Neuronal stem cell (in vitro differentiated cells): ENCODE results near the gene MTUS2.

ENCODE experiments used
- DNase-seq: peaks from one replicate; pipeline ENCODE4 v3.0.0-alpha.2; 2013; ENCODE audit warnings: low spot score
- H2AFZ ChIP-seq: one replicate; pipeline ENCODE4 v1.6.1; 2013; ENCODE audit warnings: mild to moderate bottlenecking, low read length, inconsistent platforms
- H2AK5ac ChIP-seq: 2 replicates; pipeline ENCODE4 v1.6.1; 2013; ENCODE audit warnings: low read depth, mild to moderate bottlenecking, inconsistent platforms, low read length, moderate library complexity, mixed read lengths
- H2BK120ac ChIP-seq: 2 replicates; pipeline ENCODE4 v1.6.1; 2013; ENCODE audit warnings: low read depth, mild to moderate bottlenecking, inconsistent platforms, low read length, moderate library complexity, mixed read lengths
- H2BK12ac ChIP-seq: one replicate; pipeline ENCODE4 v1.6.1; 2013; ENCODE audit warnings: low read length, inconsistent platforms
- H2BK15ac ChIP-seq: 2 replicates; pipeline ENCODE4 v1.6.1; 2013; ENCODE audit warnings: mild to moderate bottlenecking, low read length, inconsistent platforms, mixed read lengths
- H2BK5ac ChIP-seq: one replicate; pipeline ENCODE4 v1.6.1; 2013; ENCODE audit warnings: inconsistent platforms, mild to moderate bottlenecking, low read length, moderate library complexity
- H3K14ac ChIP-seq: one replicate; pipeline ENCODE4 v1.6.1; 2013; ENCODE audit warnings: low read length, inconsistent platforms
- H3K18ac ChIP-seq: 2 replicates; pipeline ENCODE4 v1.6.1; 2013; ENCODE audit warnings: low read length, inconsistent platforms
- H3K23ac ChIP-seq: 2 replicates; pipeline ENCODE4 v1.6.1; 2013; ENCODE audit warnings: low read depth, mild to moderate bottlenecking, mixed read lengths, low read length, inconsistent platforms; ENCODE audit not compliant: poor library complexity
- H3K27ac ChIP-seq: replicated peaks from 3 replicates; pipeline ENCODE4 v1.5.1; 2013; ENCODE audit warnings: low read length, inconsistent platforms
- H3K27me3 ChIP-seq, 3 experiments: 2 replicates each; pipeline ENCODE4 v1.6.1; 2013; ENCODE audit warnings: low read length in 3 of 3, mild to moderate bottlenecking in 2 of 3, inconsistent platforms in 1 of 3, low read depth in 1 of 3, mixed read lengths in 1 of 3, moderate library complexity in 1 of 3; ENCODE audit not compliant: control insufficient read depth in 3 of 3, insufficient read depth in 3 of 3
- H3K36me3 ChIP-seq, 2 donors: replicated peaks in 1 of 2; 2 replicates each; pipeline ENCODE4 v1.6.1; 2013; ENCODE audit warnings: low read length in 2 of 2; ENCODE audit not compliant: control insufficient read depth in 2 of 2, insufficient read depth in 2 of 2
- H3K4ac ChIP-seq: 2 replicates; pipeline ENCODE4 v1.6.1; 2013; ENCODE audit warnings: inconsistent platforms, mild to moderate bottlenecking, low read length, moderate library complexity
- H3K4me1 ChIP-seq, 2 donors: 1 replicate in 1 of 2; 2 replicates in 1 of 2; pipeline ENCODE4 v1.6.1; 2013; ENCODE audit warnings: low read length in 2 of 2, low read depth in 1 of 2; ENCODE audit not compliant: control insufficient read depth in 2 of 2, insufficient read depth in 1 of 2
- H3K4me2 ChIP-seq: one replicate; pipeline ENCODE4 v1.6.1; 2013; ENCODE audit warnings: mild to moderate bottlenecking, low read length, inconsistent platforms; ENCODE audit not compliant: insufficient read depth, poor library complexity, severe bottlenecking
- H3K4me3 ChIP-seq, 2 donors: 2 replicates each; pipeline ENCODE4 v1.5.1; 2013; ENCODE audit warnings: low read length in 2 of 2, mild to moderate bottlenecking in 2 of 2, inconsistent platforms in 1 of 2, moderate library complexity in 1 of 2
- H3K79me1 ChIP-seq: one replicate; pipeline ENCODE4 v1.6.1; 2013; ENCODE audit warnings: low read depth, mild to moderate bottlenecking, inconsistent platforms, low read length, moderate library complexity
- H3K9ac ChIP-seq: one replicate; pipeline ENCODE4 v1.6.1; 2013; ENCODE audit warnings: mild to moderate bottlenecking, low read depth, low read length, inconsistent platforms; ENCODE audit not compliant: poor library complexity
- H3K9me3 ChIP-seq, 2 donors: replicated peaks in 1 of 2; 2 replicates each; pipeline versions ENCODE3 to v1.6.1; 2013; ENCODE audit warnings: low read length in 2 of 2, mild to moderate bottlenecking in 2 of 2, inconsistent platforms in 1 of 2, low read depth in 1 of 2, mixed read lengths in 1 of 2, moderate library complexity in 1 of 2; ENCODE audit not compliant: control insufficient read depth in 2 of 2, insufficient read depth in 1 of 2
- H4K8ac ChIP-seq: one replicate; pipeline ENCODE4 v1.6.1; 2013; ENCODE audit warnings: low read depth, mild to moderate bottlenecking, inconsistent platforms, low read length, moderate library complexity
- H4K91ac ChIP-seq: one replicate; pipeline ENCODE4 v1.6.1; 2013; ENCODE audit warnings: low read length, low read depth, mild to moderate bottlenecking, inconsistent platforms; ENCODE audit not compliant: poor library complexity
- WGBS, 2 donors: extraction: QIAGEN DNeasy Blood & Tissue Kit; methylation state at CpG; one replicate each; pipeline ENCODE4 v1.1.7; 2013; ENCODE audit warnings: missing lambda C conversion rate in 2 of 2, mixed read lengths in 1 of 2; ENCODE audit not compliant: insufficient read length in 2 of 2, insufficient replicate concordance in 1 of 2; ENCODE audit errors: extremely low coverage in 2 of 2; 5-methylcytosine and 5-hydroxymethylcytosine counted together

The MTUS2 gene

DNA sequence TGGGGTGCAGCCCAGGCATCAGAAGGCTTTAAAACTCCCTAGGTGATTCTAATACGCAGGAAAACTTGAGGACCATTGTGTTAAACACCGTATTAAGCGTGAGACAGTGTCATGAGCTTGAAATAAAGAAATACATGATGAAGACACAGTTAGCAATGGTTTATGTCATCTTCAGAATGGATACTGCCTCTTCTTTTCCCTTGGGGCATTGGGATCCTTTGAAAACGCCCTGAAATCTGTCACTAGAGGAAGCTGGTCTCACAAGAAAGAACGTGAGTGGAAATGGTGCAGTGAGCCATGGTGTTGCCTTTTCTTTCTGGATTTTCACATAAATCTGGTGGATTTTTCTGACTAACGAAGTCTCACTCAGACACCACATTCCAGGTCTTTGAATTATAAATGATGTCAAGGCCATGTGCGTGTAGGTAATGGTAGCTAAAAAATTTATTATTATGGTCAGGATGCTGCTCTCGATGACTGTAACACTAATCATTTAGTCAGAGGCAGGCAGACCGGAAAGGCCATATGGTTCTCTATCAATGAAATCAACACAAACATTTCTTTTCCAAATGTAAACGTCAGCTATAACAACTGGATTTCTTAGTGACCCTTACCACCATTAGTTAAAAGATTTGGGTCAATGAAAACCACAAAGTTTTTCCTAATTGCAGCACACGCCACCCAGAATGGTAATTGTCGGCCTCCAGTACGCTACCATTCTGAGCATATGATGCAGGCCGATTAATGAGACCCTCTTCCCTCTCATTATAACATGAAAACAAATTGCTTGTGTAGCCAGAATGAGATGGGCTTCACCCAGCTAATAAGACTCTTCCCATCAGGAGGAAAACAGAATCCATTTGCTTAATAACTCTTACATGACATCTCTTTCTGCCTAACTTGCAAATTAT lies 669.8 kb downstream of the MTUS2 start:
- no CpG with 5 or more reads among the region's 14 CpGs for WGBS, 2 donors
- H3K4me3 ChIP-seq: no peak overlapping the region
- no peaks in the 10 kb centered on the region for H3K36me3 ChIP-seq
- H3K14ac ChIP-seq: no peak overlapping the region
- H3K4me2 ChIP-seq: no peak overlapping the region
- no peaks in the 10 kb centered on the region for H3K79me1 ChIP-seq
- H2BK5ac ChIP-seq: no peak overlapping the region
- no peak for DNase-seq
- H2BK12ac ChIP-seq: no peak overlapping the region
- no peak overlapping the region for H2AK5ac ChIP-seq
- no peak overlapping the region for H3K27ac ChIP-seq
- no peak overlapping the region for H3K4ac ChIP-seq
- H4K8ac ChIP-seq: no peak overlapping the region
- no peak overlapping the region for H3K9ac ChIP-seq
- no peak overlapping the region for H3K23ac ChIP-seq
- no peak overlapping the region for H2BK120ac ChIP-seq
- H3K9me3 ChIP-seq: peaks cover 0 to 3% of the 10 kb centered on the region in 2 donors
- no peak overlapping the region for H2BK15ac ChIP-seq
- H3K27me3 ChIP-seq: peaks cover 0 to 2% (median 0%) of the 10 kb centered on the region in 3 experiments
- H3K4me1 ChIP-seq: peaks cover under 1 to 6% of the 10 kb centered on the region in 2 donors
- H3K18ac ChIP-seq: no peak overlapping the region
- H2AFZ ChIP-seq: no peak overlapping the region
- H4K91ac ChIP-seq: no peak overlapping the region

DNA sequence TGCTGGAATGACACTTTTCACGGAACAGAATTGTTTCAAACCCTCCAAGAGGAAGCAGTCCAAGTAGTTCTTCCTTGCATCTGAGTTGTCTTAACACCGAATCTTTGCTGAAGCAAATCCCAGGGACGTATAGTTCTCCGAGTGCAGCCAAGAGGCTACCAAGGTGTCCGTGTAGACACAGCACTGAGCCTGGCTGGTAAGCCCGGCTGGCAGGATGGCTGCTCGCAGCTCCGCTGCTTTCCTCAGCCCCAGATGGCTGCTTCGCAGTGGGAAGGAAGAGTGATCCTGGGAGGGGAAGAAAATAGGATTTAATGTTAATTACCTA lies 670.4 kb downstream of the MTUS2 start:
- Histone ChIP-seq H2BK12ac (no peak overlapping the region), H3K23ac (no peak overlapping the region), H3K4ac (no peak overlapping the region), H2AK5ac (no peak overlapping the region), H3K4me3 (no peak overlapping the region), H2AFZ (no peak overlapping the region), H4K8ac (no peak overlapping the region), H3K4me2 (no peak overlapping the region), H2BK5ac (no peak overlapping the region), H3K14ac (no peak overlapping the region), H3K9ac (no peak overlapping the region), H3K27ac (no peak overlapping the region), H3K18ac (no peak overlapping the region), H3K9me3 (peaks cover 0 to 3% of the 10 kb centered on the region in 2 donors), H3K4me1 (peaks cover 0 to 5% of the 10 kb centered on the region in 2 donors), H2BK15ac (no peak overlapping the region), H3K36me3 (no peaks in the 10 kb centered on the region), H3K79me1 (no peaks in the 10 kb centered on the region), H3K27me3 (peaks cover 0 to 2% (median 0%) of the 10 kb centered on the region in 3 experiments), H2BK120ac (no peak overlapping the region), H4K91ac (no peak overlapping the region)
- WGBS, 2 donors: no CpG with 5 or more reads among the region's 9 CpGs
- no peak for DNase-seq

DNA sequence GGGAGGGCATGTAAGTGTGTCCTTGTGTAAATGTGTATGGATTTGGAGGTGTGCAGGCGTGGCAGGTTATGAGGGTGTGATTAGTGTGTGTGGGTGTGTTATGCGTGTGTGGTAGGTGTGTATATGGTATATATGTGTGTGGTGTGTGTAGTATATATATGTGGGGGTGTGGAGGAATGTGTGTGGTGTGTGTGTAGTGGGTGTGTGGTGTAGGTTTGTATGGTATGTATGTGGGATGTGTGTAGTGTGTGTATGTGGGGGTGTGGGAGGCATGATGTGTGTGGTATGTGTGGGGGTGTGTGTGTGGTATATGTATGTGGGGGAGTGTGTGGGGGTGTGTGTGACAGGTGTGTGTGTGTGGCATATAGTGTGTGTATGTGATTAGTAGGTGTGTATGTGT lies 671.1 kb downstream of the MTUS2 start:
- H3K4ac ChIP-seq: no peak overlapping the region
- H2BK12ac ChIP-seq: no peak overlapping the region
- H4K91ac ChIP-seq: peak overlapping the region; percentile 38
- 75% methylated on average over 2 of the region's 2 CpGs; no CpG with 5 or more reads in 1 of the 2 donors for WGBS, 2 donors
- no peak overlapping the region for H3K4me2 ChIP-seq
- H2AFZ ChIP-seq: no peak overlapping the region
- H3K9me3 ChIP-seq: peaks cover 0 to 3% of the 10 kb centered on the region in 2 donors
- no peak for DNase-seq
- no peak overlapping the region for H2AK5ac ChIP-seq
- H3K9ac ChIP-seq: peak overlapping the region; percentile 47
- H3K18ac ChIP-seq: no peak overlapping the region
- no peak overlapping the region for H4K8ac ChIP-seq
- H3K27ac ChIP-seq: no peak overlapping the region
- no peak overlapping the region for H3K14ac ChIP-seq
- H2BK15ac ChIP-seq: no peak overlapping the region
- peaks cover 0 to 2% (median 0%) of the 10 kb centered on the region in 3 experiments for H3K27me3 ChIP-seq
- H3K36me3 ChIP-seq: no peaks in the 10 kb centered on the region
- peak overlapping the region; percentile 83 for H3K23ac ChIP-seq
- H2BK120ac ChIP-seq: no peak overlapping the region
- H3K4me1 ChIP-seq: peaks cover 0 to 6% of the 10 kb centered on the region in 2 donors
- H3K79me1 ChIP-seq: no peaks in the 10 kb centered on the region
- H2BK5ac ChIP-seq: no peak overlapping the region
- peak overlapping the region in 1 of 2 donors; percentile 60 for H3K4me3 ChIP-seq

DNA sequence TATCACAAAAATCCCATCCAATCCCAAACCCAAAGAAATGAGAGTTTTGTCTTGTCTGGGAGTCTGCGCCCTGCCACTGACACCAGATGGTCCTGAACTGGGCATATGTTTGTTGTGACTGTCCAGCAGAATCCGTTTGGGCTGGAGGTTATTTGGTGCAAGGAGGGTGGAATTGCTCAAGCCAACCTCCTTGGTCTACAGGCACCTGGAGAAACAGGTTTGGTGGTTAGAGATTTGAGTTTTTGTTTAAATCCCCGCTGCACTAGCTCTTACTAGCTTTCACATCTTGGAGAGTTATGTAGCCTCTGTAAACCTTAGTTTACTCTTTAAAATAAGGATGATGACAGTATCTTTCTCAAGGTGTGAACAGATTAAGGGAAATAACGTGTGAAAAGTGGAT lies 673.7 kb downstream of the MTUS2 start:
- WGBS, 2 donors: no CpG with 5 or more reads among the region's 4 CpGs
- H3K18ac ChIP-seq: no peak overlapping the region
- no peaks in the 10 kb centered on the region for H3K36me3 ChIP-seq
- no peak overlapping the region for H4K91ac ChIP-seq
- H2BK15ac ChIP-seq: no peak overlapping the region
- no peak overlapping the region for H4K8ac ChIP-seq
- H3K4me3 ChIP-seq: no peak overlapping the region
- peaks cover 0 to 5% (median 2%) of the 10 kb centered on the region in 3 experiments for H3K27me3 ChIP-seq
- no peak overlapping the region for H2AFZ ChIP-seq
- H3K4ac ChIP-seq: no peak overlapping the region
- no peak overlapping the region for H3K23ac ChIP-seq
- no peak overlapping the region for H2BK12ac ChIP-seq
- no peak overlapping the region for H3K9ac ChIP-seq
- no peaks in the 10 kb centered on the region for H3K79me1 ChIP-seq
- H3K27ac ChIP-seq: no peak overlapping the region
- H2BK120ac ChIP-seq: no peak overlapping the region
- no peak overlapping the region for H2AK5ac ChIP-seq
- H2BK5ac ChIP-seq: no peak overlapping the region
- no peak for DNase-seq
- peaks cover 10 to 11% of the 10 kb centered on the region in 2 donors for H3K4me1 ChIP-seq
- H3K14ac ChIP-seq: no peak overlapping the region
- peaks cover 0 to 3% of the 10 kb centered on the region in 2 donors for H3K9me3 ChIP-seq
- H3K4me2 ChIP-seq: no peak overlapping the region
